ENCODE measurements around the gene CYP1A2. TPM values are rescaled to one million over a fixed set of nuclear protein-coding genes. Genes with fewer than 3 reads are reported as not detected.
"Not testable (repeated sequence)": the region's sequence is repeated elsewhere in the genome, so short reads cannot be mapped to it uniquely, and the experiment has no call there.

The CYP1A2 gene
- total RNA-seq, 1 experiment from 2014 or later = not detected

- peaks cover 7% of the 10 kb centered on the region; the same call in 1 of the 2 replicates for H3K27me3 ChIP-seq
- no peak overlapping the region for H3K4me3 ChIP-seq
- H3K36me3 ChIP-seq = no peaks in the 10 kb centered on the region
- H3K27ac ChIP-seq = no peak overlapping the region
- no peaks in the 10 kb centered on the region for H3K4me1 ChIP-seq
- no peaks in the 10 kb centered on the region for H3K9me3 ChIP-seq (replicated peaks)
- DNase-seq = no peak
Observed at GRCh38 chr15:74727727-74728126, 20.9 kb upstream of the CYP1A2 start.

DNA sequence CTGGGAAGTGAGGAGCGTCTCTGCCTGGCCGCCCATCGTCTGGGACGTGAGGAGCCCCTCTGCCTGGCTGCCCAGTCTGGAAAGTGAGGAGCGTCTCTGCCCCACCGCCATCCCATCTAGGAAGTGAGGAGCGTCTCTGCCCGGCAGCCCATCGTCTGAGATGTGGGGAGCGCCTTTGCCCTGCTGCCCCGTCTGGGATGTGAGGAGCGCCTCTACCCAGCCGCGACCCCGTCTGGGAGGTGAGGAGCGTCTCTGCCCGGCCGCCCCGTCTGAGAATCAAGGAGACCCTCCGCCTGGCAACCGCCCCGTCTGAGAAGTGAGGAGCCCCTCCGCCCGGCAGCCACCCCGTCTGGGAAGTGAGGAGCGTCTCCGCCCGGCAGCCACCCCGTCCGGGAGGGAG lies 19.9 kb upstream of the CYP1A2 start:
- not testable (repeated sequence) for H3K4me1 ChIP-seq; H3K36me3 ChIP-seq; H3K27ac ChIP-seq; H3K4me3 ChIP-seq; H3K9me3 ChIP-seq (replicated peaks); DNase-seq
- peaks cover 13% of the 10 kb centered on the region; the same call in 1 of the 2 replicates for H3K27me3 ChIP-seq

GRCh38 chr15:74729372-74729771 lies 19.3 kb upstream of the CYP1A2 start:
- H3K27me3 ChIP-seq = peaks cover 14% of the 10 kb centered on the region; the same call in 1 of the 2 replicates
- not testable (repeated sequence) for H3K4me1 ChIP-seq; H3K9me3 ChIP-seq (replicated peaks); H3K4me3 ChIP-seq; H3K36me3 ChIP-seq; H3K27ac ChIP-seq; DNase-seq

DNA sequence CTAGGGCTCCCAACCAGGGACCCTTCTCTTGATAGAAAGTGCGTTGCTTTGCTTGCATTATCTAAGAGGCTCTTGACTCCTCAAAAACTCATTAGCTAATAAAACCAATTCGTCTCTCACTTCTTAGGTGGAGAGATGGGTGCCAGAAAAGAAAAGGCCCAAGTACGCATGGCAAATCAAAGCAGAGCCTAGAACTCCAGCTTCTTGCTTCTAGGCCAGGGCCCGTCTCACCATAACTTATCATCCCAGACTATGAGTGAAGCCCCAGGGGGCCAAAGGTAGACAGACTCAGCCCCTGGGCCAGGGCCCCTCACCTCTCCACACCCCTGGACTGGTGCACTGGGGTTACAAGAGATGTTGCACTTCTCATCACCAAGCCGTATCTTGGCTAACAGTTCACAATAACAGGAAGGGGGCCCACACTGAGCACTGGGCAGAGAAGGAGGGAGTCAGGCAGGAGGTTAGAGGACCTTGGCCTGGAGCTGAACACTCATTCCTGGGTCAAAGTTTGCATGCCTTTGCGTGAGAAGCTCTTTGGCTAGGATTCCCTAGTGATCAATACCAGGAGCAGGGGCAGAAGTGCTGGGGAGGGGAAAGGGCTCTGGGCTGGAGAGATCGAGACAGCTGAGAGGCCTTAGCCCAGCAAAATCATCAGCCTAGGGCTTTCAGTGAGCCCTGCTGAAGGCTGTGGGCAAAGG lies 17.9 kb upstream of the CYP1A2 start:
- no peaks in the 10 kb centered on the region for H3K4me1 ChIP-seq
- no peak overlapping the region for H3K27ac ChIP-seq
- H3K9me3 ChIP-seq (replicated peaks) = no peaks in the 10 kb centered on the region
- no peak overlapping the region for H3K4me3 ChIP-seq
- H3K36me3 ChIP-seq = no peaks in the 10 kb centered on the region
- peaks cover 19% of the 10 kb centered on the region for H3K27me3 ChIP-seq
- no peak for DNase-seq

DNA sequence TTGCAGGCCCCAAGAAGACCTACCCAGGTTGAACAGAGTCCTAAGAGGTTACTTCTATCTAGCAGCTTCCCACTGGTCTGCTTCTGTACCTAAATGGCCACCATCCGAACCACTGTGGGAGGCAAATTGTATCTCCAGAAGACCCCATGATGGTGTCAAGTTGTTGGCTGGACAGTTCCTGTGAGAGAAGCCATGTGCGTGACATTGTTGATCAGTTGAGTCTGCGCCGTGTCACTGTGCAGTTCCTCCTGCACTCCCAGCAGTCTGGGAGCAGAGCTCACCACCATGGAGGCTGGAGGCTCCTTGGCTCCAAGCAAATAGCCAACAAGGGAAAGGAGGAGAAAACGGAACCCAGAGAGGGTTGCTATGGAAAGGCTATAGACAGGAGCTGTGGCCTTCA lies 15.8 kb upstream of the CYP1A2 start:
- Histone ChIP-seq H3K4me3 (no peak overlapping the region), H3K36me3 (no peaks in the 10 kb centered on the region), H3K27me3 (peaks cover 19% of the 10 kb centered on the region), H3K9me3 (replicated peaks) (no peaks in the 10 kb centered on the region), H3K27ac (no peak overlapping the region), H3K4me1 (no peaks in the 10 kb centered on the region)
- DNase-seq = no peak

- H3K27me3 ChIP-seq = peaks cover 19% of the 10 kb centered on the region
- no peaks in the 10 kb centered on the region for H3K4me1 ChIP-seq
- H3K4me3 ChIP-seq = no peak overlapping the region
- no peak overlapping the region for H3K27ac ChIP-seq
- no peak for DNase-seq
- no peaks in the 10 kb centered on the region for H3K9me3 ChIP-seq (replicated peaks)
- H3K36me3 ChIP-seq = no peaks in the 10 kb centered on the region
Observed at GRCh38 chr15:74733269-74733668, 15.4 kb upstream of the CYP1A2 start.

DNA sequence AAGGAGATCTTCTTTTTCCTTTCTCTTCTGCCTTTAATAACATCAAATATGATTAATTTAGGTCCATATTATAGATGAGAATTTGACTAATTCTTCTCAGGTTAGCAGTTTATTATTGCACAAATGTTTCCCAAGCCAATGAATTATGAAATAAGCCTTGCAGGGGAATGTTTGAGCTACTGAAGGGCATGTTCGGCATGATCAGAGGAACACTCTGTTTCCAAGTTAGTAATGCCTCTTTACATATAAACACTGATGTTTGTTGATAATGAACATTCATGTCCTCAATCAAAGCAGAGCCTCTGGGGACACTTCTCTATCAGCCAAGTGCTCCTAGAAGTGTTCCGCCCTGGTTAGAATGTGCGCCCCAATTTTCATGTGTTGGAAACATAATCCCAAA lies 13.3 kb upstream of the CYP1A2 start:
- no peaks in the 10 kb centered on the region for H3K9me3 ChIP-seq (replicated peaks)
- no peak overlapping the region for H3K4me3 ChIP-seq
- H3K27me3 ChIP-seq = peaks cover 16% of the 10 kb centered on the region
- no peaks in the 10 kb centered on the region for H3K4me1 ChIP-seq
- H3K36me3 ChIP-seq = no peaks in the 10 kb centered on the region
- DNase-seq = no peak
- no peak overlapping the region for H3K27ac ChIP-seq

- not testable (repeated sequence) for H3K9me3 ChIP-seq (replicated peaks); DNase-seq; H3K36me3 ChIP-seq; H3K4me1 ChIP-seq; H3K4me3 ChIP-seq; H3K27ac ChIP-seq
- peaks cover 10% of the 10 kb centered on the region for H3K27me3 ChIP-seq
Observed at GRCh38 chr15:74738239-74738638, 10.4 kb upstream of the CYP1A2 start.

DNA sequence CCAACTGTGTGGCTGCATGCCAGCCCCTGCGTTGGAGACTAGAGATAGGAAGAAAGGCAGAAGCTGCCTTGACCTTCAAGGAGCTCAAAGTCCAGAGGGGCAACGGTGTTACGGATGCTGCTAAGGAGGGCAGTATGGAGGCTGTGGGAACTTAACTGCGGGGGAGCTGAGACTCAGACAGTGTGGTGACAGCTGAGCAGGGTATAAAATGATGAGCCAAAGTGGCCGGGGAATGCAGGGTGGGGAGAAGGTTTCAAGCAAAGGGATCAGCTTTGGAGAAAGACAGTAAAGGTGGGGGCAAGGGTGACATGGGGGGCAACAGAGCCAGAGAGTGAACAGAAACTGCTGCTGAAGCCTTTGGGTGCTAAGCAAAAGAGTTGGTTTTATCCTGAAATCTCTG lies 6.2 kb upstream of the CYP1A2 start:
- Histone ChIP-seq H3K4me1 (no peaks in the 10 kb centered on the region), H3K4me3 (no peak overlapping the region), H3K36me3 (no peaks in the 10 kb centered on the region), H3K27me3 (no peaks in the 10 kb centered on the region), H3K27ac (no peak overlapping the region), H3K9me3 (replicated peaks) (no peaks in the 10 kb centered on the region)
- no peak for DNase-seq

GRCh38 chr15:74746389-74746788 lies 2.3 kb upstream of the CYP1A2 start:
- Histone ChIP-seq H3K4me1 (no peaks in the 10 kb centered on the region), H3K36me3 (no peaks in the 10 kb centered on the region), H3K9me3 (replicated peaks) (no peaks in the 10 kb centered on the region), H3K27ac (no peak overlapping the region), H3K4me3 (no peak overlapping the region), H3K27me3 (peaks cover 4% of the 10 kb centered on the region; the same call in 1 of the 2 replicates)
- DNase-seq = no peak

- DNase-seq = no peak
- Histone ChIP-seq H3K9me3 (replicated peaks) (no peaks in the 10 kb centered on the region), H3K4me1 (0 out of 2 replicates have a peak, but pooled peaks cover 4% of the 10 kb centered on the region), H3K4me3 (no peak overlapping the region), H3K27me3 (peaks cover 8% of the 10 kb centered on the region), H3K36me3 (no peaks in the 10 kb centered on the region), H3K27ac (no peak overlapping the region)
Observed at GRCh38 chr15:74749832-74750231, 1.2 kb downstream of the CYP1A2 start.

DNA sequence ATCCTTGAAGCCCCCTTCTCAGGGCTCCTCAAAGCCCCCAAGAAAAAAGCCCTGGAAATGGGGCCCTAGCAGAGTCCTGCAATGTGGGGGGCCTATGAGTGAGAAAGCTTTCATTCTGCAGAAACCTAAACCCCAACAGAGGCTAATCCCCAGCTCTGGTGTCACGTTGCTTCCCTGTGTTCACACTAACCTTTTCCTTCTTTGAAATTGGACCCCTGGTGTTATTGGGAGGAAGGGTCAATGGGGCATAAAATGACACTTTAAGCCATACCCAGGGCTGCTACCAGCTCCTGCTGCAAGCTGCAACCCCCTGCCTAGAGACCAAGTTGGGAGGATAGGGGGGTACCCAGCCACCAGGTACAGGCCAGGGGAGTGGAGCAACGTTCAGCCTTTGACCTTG lies 2.1 kb downstream of the CYP1A2 start:
- no peak overlapping the region for H3K4me3 ChIP-seq
- peaks cover 8% of the 10 kb centered on the region for H3K27me3 ChIP-seq
- no peak for DNase-seq
- 0 out of 2 replicates have a peak, but pooled peaks cover 4% of the 10 kb centered on the region for H3K4me1 ChIP-seq
- H3K36me3 ChIP-seq = no peaks in the 10 kb centered on the region
- H3K27ac ChIP-seq = no peak overlapping the region
- no peaks in the 10 kb centered on the region for H3K9me3 ChIP-seq (replicated peaks)

DNA sequence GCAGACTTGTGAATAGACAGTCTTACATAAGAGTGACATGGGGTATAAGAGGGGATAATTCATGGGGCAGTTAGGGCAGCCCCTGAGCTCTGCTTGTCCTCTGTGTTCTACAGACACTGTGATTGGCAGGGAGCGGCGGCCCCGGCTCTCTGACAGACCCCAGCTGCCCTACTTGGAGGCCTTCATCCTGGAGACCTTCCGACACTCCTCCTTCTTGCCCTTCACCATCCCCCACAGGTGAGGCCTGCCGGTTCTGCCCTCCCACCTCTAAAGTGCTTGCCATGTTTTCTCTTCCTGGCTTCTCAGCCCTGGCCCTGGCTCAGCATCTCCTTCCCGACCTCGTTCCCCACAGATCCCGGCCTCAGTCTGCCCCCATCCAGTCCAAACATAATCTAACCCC lies 3.4 kb downstream of the CYP1A2 start:
- DNase-seq = no peak
- H3K36me3 ChIP-seq = no peaks in the 10 kb centered on the region
- H3K27ac ChIP-seq = no peak overlapping the region
- H3K27me3 ChIP-seq = peaks cover 8% of the 10 kb centered on the region
- H3K4me3 ChIP-seq = no peak overlapping the region
- H3K9me3 ChIP-seq (replicated peaks) = no peaks in the 10 kb centered on the region
- H3K4me1 ChIP-seq = 0 out of 2 replicates have a peak, but pooled peaks cover 4% of the 10 kb centered on the region

DNA sequence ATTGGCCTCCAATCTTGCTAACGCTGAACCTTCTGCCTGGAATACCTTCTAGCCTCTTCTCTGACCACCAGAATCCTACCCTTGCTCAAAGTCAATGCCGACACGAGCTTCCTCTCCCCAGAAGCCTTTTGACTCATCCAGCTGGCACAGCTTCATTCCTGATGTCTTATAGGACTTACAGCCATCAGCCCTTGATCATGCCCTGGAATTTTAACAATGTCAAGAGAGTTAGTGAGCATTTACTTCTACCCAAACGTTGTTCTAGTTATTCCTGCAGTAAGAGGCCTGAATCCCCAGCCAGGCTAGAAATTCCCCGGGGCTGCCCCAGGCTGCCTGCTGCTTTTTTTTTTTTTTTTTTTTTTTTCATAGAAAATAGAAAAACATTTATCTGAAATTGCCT lies 3.9 kb downstream of the CYP1A2 start:
- 0 out of 2 replicates have a peak, but pooled peaks cover 4% of the 10 kb centered on the region for H3K4me1 ChIP-seq
- DNase-seq = no peak
- no peak overlapping the region for H3K4me3 ChIP-seq
- H3K27me3 ChIP-seq = peaks cover 8% of the 10 kb centered on the region
- no peak overlapping the region for H3K27ac ChIP-seq
- no peaks in the 10 kb centered on the region for H3K36me3 ChIP-seq
- no peaks in the 10 kb centered on the region for H3K9me3 ChIP-seq (replicated peaks)

DNA sequence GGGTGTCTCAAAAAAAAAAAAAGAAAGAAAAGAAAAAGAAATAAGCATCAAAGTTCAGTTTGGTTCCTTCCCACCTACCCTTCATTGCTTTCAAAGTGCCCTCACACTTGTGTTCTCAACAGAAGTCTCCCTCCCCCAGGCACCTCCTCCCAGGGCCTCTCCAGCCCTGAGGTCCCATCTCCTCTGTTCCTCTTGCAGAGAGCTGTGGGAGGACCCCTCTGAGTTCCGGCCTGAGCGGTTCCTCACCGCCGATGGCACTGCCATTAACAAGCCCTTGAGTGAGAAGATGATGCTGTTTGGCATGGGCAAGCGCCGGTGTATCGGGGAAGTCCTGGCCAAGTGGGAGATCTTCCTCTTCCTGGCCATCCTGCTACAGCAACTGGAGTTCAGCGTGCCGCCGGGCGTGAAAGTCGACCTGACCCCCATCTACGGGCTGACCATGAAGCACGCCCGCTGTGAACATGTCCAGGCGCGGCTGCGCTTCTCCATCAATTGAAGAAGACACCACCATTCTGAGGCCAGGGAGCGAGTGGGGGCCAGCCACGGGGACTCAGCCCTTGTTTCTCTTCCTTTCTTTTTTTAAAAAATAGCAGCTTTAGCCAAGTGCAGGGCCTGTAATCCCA lies 6.1 kb downstream of the CYP1A2 start:
- no peaks in the 10 kb centered on the region for H3K9me3 ChIP-seq (replicated peaks)
- no peaks in the 10 kb centered on the region for H3K36me3 ChIP-seq
- H3K27ac ChIP-seq = no peak overlapping the region
- DNase-seq = no peak
- peaks cover 4% of the 10 kb centered on the region; the same call in 1 of the 2 replicates for H3K27me3 ChIP-seq
- H3K4me3 ChIP-seq = no peak overlapping the region
- H3K4me1 ChIP-seq = 0 out of 2 replicates have a peak, but pooled peaks cover 4% of the 10 kb centered on the region

DNA sequence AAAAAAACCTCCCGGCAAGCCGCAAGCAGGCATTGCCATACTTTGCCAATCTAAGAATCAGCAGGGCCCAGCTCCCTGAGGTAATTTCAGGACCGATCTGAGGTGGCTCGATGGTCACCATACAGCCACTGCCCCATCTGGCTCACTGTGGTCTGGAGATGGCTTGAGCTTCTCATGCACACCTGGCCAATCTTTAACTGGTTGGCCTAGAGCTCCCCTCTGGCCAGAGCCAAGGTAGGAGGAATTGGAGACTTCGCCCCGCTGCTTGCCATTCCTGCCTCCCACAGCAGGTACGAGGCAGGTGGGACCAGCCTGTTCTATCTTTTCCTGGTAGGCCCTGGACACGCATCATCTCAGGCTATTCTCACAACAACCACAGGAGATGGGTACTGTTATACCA lies 10.1 kb downstream of the CYP1A2 start:
- H3K36me3 ChIP-seq = no peaks in the 10 kb centered on the region
- no peaks in the 10 kb centered on the region for H3K4me1 ChIP-seq
- DNase-seq = no peak
- no peak overlapping the region for H3K4me3 ChIP-seq
- no peaks in the 10 kb centered on the region for H3K9me3 ChIP-seq (replicated peaks)
- H3K27ac ChIP-seq = no peak overlapping the region
- peaks cover 17% of the 10 kb centered on the region for H3K27me3 ChIP-seq

Data from SJCRH30 (cell line).